Dendritic cell treated with granulocyte-macrophage colony-stimulating factor and Interleukin-4, amounts not matched to agents 40 ng/mL and 50 ng/mL, for 4 days (primary cell): ENCODE results near the gene NFATC2.
"Not testable (repeated sequence)": the region's sequence is repeated elsewhere in the genome, so short reads cannot be mapped to it uniquely, and the experiment has no call there.

ENCODE experiments used
- H3K27ac Mint-ChIP-seq: one replicate; pipeline ENCODE4 v1.8.0; 2022; ENCODE audit warnings: mild to moderate bottlenecking, mixed read lengths
- H3K27me3 Mint-ChIP-seq: one replicate; pipeline ENCODE4 v1.8.0; 2022; ENCODE audit warnings: mild to moderate bottlenecking, mixed read lengths
- H3K36me3 Mint-ChIP-seq: one replicate; pipeline ENCODE4 v1.8.0; 2022; ENCODE audit warnings: low read depth, mixed read lengths
- H3K4me1 Mint-ChIP-seq: one replicate; pipeline ENCODE4 v1.8.0; 2022; ENCODE audit warnings: low read depth, mixed read lengths
- H3K4me3 Mint-ChIP-seq: one replicate; pipeline ENCODE4 v1.8.0; 2022; ENCODE audit warnings: mild to moderate bottlenecking, moderate library complexity, mixed read lengths
- H3K9me3 Mint-ChIP-seq: one replicate; pipeline ENCODE4 v1.8.0; 2022; ENCODE audit warnings: mixed read lengths
- intact Hi-C: fragments of 100-400 bp; cut with micrococcal nuclease; formaldehyde crosslinking; loops from one replicate; pipeline ENCODE4 v1.15.0; 2022

NFATC2 gene

GRCh38 chr20:51352791-51353190 lies 189.7 kb downstream of the NFATC2 start:
- intact Hi-C loops = no loop called here
- no peak overlapping the region for H3K27ac Mint-ChIP-seq
- H3K4me3 Mint-ChIP-seq = no peak overlapping the region
- H3K36me3 Mint-ChIP-seq = no peaks in the 10 kb centered on the region
- no peaks in the 10 kb centered on the region for H3K4me1 Mint-ChIP-seq
- no peaks in the 10 kb centered on the region for H3K9me3 Mint-ChIP-seq
- no peaks in the 10 kb centered on the region for H3K27me3 Mint-ChIP-seq

DNA sequence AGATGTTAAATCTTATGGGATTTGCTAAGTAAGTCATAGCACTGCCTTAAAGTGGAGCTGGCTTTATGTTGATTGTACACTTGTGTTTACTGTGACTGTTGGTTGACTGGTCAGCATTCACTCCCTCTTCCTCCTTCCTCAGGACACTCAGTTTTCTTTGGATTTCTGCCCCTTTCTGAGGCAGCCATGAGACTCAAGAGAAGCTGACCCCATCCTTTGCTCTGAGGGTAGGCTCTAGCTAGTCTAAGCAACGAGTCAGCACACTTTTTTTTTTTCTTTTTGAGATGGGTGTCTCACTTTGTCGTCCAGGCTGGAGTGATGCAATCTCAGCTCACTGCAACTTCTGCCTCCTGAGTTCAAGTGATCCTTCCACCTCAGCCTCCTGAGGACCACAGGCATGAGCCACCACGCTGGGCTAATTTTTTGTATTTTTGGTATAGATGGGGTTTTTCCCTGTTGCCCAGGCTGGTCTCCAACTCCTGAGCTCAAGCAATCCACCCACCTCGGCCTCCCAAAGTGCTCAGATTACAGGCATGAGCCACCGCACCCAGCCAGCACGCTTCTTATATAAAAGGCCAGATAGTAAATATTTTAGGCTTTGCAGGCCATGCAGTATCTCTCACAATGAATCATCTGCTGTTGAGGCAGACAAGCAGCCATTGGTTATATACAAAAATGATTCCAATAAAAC lies 191.4 kb downstream of the NFATC2 start:
- intact Hi-C loops = no loop called here
- Mint-ChIP-seq H3K9me3 (no peaks in the 10 kb centered on the region), H3K4me3 (no peak overlapping the region), H3K36me3 (no peaks in the 10 kb centered on the region), H3K27ac (no peak overlapping the region), H3K4me1 (no peaks in the 10 kb centered on the region), H3K27me3 (no peaks in the 10 kb centered on the region)

DNA sequence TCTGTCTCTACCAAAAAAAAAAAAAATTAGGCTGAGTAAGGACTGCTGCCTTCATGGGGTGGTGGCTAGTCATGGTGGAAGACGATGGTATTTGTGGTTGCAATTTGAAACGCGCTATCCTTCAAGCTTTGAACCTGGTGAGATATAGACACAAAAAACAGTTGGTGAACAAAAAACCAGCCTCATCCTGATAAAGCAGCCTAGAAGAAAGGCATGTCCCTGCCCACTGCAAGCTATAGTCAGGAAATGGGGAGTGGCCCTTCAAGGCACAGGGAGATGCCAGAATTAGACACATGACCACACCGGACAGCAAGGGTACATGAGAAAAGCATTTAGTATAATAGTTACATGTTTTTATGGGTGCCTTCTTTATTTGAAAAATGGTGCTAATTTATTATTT lies 193.6 kb downstream of the NFATC2 start:
- no peak overlapping the region for H3K27ac Mint-ChIP-seq
- H3K27me3 Mint-ChIP-seq = peaks cover 3% of the 10 kb centered on the region
- no peaks in the 10 kb centered on the region for H3K36me3 Mint-ChIP-seq
- peaks cover 8% of the 10 kb centered on the region for H3K4me1 Mint-ChIP-seq
- H3K4me3 Mint-ChIP-seq = no peak overlapping the region
- H3K9me3 Mint-ChIP-seq = peaks cover 4% of the 10 kb centered on the region
- intact Hi-C loops = no loop called here

DNA sequence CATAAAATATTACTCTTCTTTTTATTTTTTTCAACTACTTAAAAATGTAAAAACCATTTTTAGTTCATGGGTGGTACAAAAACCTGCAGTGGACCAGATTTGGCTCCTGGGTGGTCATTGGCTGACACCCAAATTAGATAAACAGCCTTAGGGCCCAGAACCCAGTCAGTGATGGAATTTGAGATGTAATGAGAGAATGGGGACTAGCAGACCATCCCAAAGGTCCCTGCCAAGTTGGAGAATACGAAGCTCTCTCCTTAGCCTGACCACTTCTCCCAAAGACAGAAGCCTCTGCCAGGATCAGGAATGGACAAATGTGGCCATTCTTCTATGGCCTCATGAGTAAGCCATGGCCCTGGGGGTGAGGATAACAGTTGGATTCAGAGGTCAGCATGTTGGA lies 194.7 kb downstream of the NFATC2 start:
- no peak overlapping the region for H3K27ac Mint-ChIP-seq
- peaks cover 10% of the 10 kb centered on the region for H3K27me3 Mint-ChIP-seq
- H3K36me3 Mint-ChIP-seq = no peaks in the 10 kb centered on the region
- H3K9me3 Mint-ChIP-seq = peaks cover 9% of the 10 kb centered on the region
- no peak overlapping the region for H3K4me3 Mint-ChIP-seq
- intact Hi-C loops = no loop called here
- H3K4me1 Mint-ChIP-seq = peaks cover 8% of the 10 kb centered on the region

GRCh38 chr20:51346686-51347485 lies 195.6 kb downstream of the NFATC2 start:
- Mint-ChIP-seq H3K4me3 (no peak overlapping the region), H3K4me1 (peaks cover 8% of the 10 kb centered on the region), H3K36me3 (no peaks in the 10 kb centered on the region), H3K27me3 (peaks cover 12% of the 10 kb centered on the region), H3K9me3 (peaks cover 9% of the 10 kb centered on the region), H3K27ac (no peak overlapping the region)
- intact Hi-C loops = no loop called here

DNA sequence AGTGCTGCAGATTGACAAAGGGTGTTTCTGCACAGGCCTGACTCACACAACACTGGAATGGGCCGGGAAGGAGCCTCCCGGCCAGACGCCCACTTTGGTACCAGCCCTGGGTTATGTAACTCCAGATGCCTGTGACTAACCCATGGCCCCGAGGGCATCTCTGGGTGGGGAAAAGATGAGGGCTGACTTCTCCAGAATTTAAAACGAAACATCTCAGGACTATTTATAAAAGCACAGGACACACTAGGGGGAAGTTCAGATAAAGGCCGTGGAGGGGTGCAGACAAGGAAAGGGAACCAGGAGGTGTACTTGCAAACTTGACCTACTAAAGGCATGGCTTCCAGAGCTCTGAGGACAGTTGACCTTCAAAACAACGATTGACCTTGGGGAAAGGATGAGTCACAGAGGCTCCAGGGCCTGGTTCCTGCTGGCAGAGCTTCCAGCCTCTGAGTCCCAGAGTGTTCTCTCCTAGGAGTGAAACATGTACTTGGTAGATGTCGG lies 196.9 kb downstream of the NFATC2 start:
- intact Hi-C loops = no loop called here
- Mint-ChIP-seq H3K4me3 (no peak overlapping the region), H3K27ac (no peak overlapping the region), H3K27me3 (peaks cover 12% of the 10 kb centered on the region), H3K9me3 (peaks cover 9% of the 10 kb centered on the region), H3K36me3 (no peaks in the 10 kb centered on the region), H3K4me1 (peaks cover 8% of the 10 kb centered on the region)

DNA sequence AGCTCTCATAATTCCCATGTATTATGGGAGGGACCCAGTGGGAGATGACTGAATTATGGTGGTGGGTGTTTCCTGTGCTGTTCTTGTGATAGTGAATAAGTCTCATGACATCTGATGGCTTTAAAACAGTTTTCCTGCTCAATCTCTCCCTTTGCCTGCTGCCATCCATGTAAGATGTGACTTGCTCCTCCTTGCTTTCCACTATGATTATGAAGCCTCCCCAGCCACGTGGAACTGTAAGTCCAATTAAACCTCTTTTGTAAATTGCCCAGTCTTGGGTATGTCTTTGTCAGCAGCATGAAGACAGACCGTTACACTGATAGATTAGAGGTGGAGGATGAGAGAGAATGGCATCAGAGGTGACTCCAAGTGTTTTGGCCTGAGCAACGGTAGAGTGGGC lies 198.7 kb downstream of the NFATC2 start:
- peaks cover 12% of the 10 kb centered on the region for H3K27me3 Mint-ChIP-seq
- intact Hi-C loops, H3K27ac Mint-ChIP-seq, H3K36me3 Mint-ChIP-seq, H3K9me3 Mint-ChIP-seq, H3K4me3 Mint-ChIP-seq, H3K4me1 Mint-ChIP-seq: not testable (repeated sequence)

DNA sequence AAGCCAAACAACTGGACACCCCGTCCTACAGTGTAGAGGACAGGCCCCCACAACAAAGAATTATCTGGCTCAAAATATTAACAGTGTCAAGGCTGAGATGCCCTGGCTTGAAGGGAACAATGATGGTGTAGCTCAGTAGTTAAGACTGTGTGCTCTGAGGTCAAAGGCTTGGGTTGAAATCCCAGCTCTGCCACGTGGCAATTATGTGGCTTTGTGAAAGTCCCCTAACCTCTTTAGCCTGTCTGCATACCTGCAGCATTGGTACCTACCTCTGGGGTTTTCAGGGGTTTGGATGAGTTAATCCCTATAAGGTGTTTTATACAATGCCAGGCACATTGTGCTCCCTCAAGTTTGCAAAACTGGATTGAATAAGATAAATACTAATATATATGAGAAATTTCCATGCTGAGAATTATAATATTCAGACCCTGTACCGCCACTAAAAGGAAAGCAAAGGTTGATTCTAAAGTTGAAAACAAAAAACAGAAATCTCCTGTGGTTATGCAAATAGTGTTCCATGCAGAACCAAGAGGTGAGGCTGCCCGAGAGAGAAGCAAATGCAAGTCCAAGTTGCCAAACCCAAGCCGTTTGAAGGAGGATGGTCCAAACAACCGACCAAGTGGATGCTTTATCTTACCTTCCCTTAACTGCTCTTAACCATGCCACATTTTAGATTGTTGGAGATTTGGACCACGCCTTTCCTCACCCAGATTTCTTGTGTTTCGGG lies 199.8 kb downstream of the NFATC2 start:
- intact Hi-C loops = no loop called here
- Mint-ChIP-seq H3K36me3 (no peaks in the 10 kb centered on the region), H3K4me1 (peaks cover 8% of the 10 kb centered on the region), H3K27me3 (peaks cover 12% of the 10 kb centered on the region), H3K9me3 (peaks cover 9% of the 10 kb centered on the region), H3K4me3 (no peak overlapping the region), H3K27ac (no peak overlapping the region)

- Mint-ChIP-seq H3K27ac (no peak overlapping the region), H3K4me1 (peaks cover 8% of the 10 kb centered on the region), H3K36me3 (no peaks in the 10 kb centered on the region), H3K4me3 (no peak overlapping the region), H3K27me3 (peaks cover 14% of the 10 kb centered on the region), H3K9me3 (peaks cover 9% of the 10 kb centered on the region)
- intact Hi-C loops = no loop called here
Measured at GRCh38 chr20:51341581-51341980, 200.9 kb downstream of the NFATC2 start.

GRCh38 chr20:51340451-51340840 lies 202.1 kb downstream of the NFATC2 start:
- H3K27me3 Mint-ChIP-seq = peaks cover 14% of the 10 kb centered on the region
- H3K27ac Mint-ChIP-seq = no peak overlapping the region
- H3K4me3 Mint-ChIP-seq = no peak overlapping the region
- peaks cover 9% of the 10 kb centered on the region for H3K9me3 Mint-ChIP-seq
- no peaks in the 10 kb centered on the region for H3K36me3 Mint-ChIP-seq
- intact Hi-C loops = no loop called here
- H3K4me1 Mint-ChIP-seq = peaks cover 3% of the 10 kb centered on the region

GRCh38 chr20:51339721-51340450 lies 202.6 kb downstream of the NFATC2 start:
- Mint-ChIP-seq H3K4me3 (no peak overlapping the region), H3K27me3 (peaks cover 14% of the 10 kb centered on the region), H3K27ac (no peak overlapping the region), H3K4me1 (no peaks in the 10 kb centered on the region), H3K36me3 (no peaks in the 10 kb centered on the region), H3K9me3 (peaks cover 9% of the 10 kb centered on the region)
- intact Hi-C loops = no loop called here

GRCh38 chr20:51338692-51339440 lies 203.7 kb downstream of the NFATC2 start:
- no peak overlapping the region for H3K27ac Mint-ChIP-seq
- H3K27me3 Mint-ChIP-seq = peaks cover 11% of the 10 kb centered on the region
- no peak overlapping the region for H3K4me3 Mint-ChIP-seq
- intact Hi-C loops = no loop called here
- no peaks in the 10 kb centered on the region for H3K4me1 Mint-ChIP-seq
- H3K36me3 Mint-ChIP-seq = no peaks in the 10 kb centered on the region
- peaks cover 5% of the 10 kb centered on the region for H3K9me3 Mint-ChIP-seq

- H3K27me3 Mint-ChIP-seq = peaks cover 3% of the 10 kb centered on the region
- no peak overlapping the region for H3K27ac Mint-ChIP-seq
- no peak overlapping the region for H3K4me3 Mint-ChIP-seq
- no peaks in the 10 kb centered on the region for H3K9me3 Mint-ChIP-seq
- no peaks in the 10 kb centered on the region for H3K36me3 Mint-ChIP-seq
- H3K4me1 Mint-ChIP-seq = no peaks in the 10 kb centered on the region
- intact Hi-C loops = no loop called here
Measured at GRCh38 chr20:51337126-51337805, 205.3 kb downstream of the NFATC2 start.
